H9 (cell line): ENCODE data around the gene ERC2. TPM values are rescaled to one million over a fixed set of nuclear protein-coding genes. Genes with fewer than 3 reads are reported as not detected.

Source experiments
- DNase-seq: peaks from one replicate; pipeline ENCODE4 v3.0.0-alpha.2; 2017
- H2AFZ ChIP-seq: one replicate; pipeline ENCODE4 v1.6.1; 2013; ENCODE audit warnings: mild to moderate bottlenecking, low read length, control low read depth, moderate library complexity
- H2AK5ac ChIP-seq: 2 replicates; pipeline ENCODE4 v1.6.1; 2013; ENCODE audit warnings: low read length, control low read depth, mixed read lengths; ENCODE audit not compliant: insufficient read length
- H2BK120ac ChIP-seq: one replicate; pipeline ENCODE4 v1.6.1; 2013; ENCODE audit warnings: low read depth, mild to moderate bottlenecking, low read length, control low read depth, inconsistent platforms; ENCODE audit not compliant: poor library complexity, severe bottlenecking
- H2BK12ac ChIP-seq: 2 replicates; pipeline ENCODE4 v1.6.1; 2013; ENCODE audit warnings: low read length, control low read depth, mixed read lengths, low read depth; ENCODE audit not compliant: insufficient read length
- H2BK15ac ChIP-seq: 2 replicates; pipeline ENCODE4 v1.6.1; 2013; ENCODE audit warnings: low read depth, low read length, control low read depth
- H2BK20ac ChIP-seq: one replicate; pipeline ENCODE4 v1.6.1; 2013; ENCODE audit warnings: low read depth, mild to moderate bottlenecking, low read length, control low read depth, inconsistent platforms; ENCODE audit not compliant: poor library complexity, severe bottlenecking
- H2BK5ac ChIP-seq: 2 replicates; pipeline ENCODE4 v1.6.1; 2013; ENCODE audit warnings: low read length, control low read depth, mixed read lengths; ENCODE audit not compliant: insufficient read length
- H3K14ac ChIP-seq: 2 replicates; pipeline ENCODE4 v1.6.1; 2013; ENCODE audit warnings: low read length, control low read depth; ENCODE audit not compliant: insufficient read depth
- H3K18ac ChIP-seq: 2 replicates; pipeline ENCODE4 v1.6.1; 2013; ENCODE audit warnings: low read depth, mild to moderate bottlenecking, mixed read lengths, low read length, control low read depth; ENCODE audit not compliant: insufficient read length
- H3K23ac ChIP-seq: 2 replicates; pipeline ENCODE4 v1.6.1; 2013; ENCODE audit warnings: low read length, control low read depth, mixed read lengths, low read depth; ENCODE audit not compliant: insufficient read length
- H3K23me2 ChIP-seq: 2 replicates; pipeline ENCODE4 v1.6.1; 2013; ENCODE audit warnings: low read depth, mild to moderate bottlenecking, mixed read lengths, low read length, control low read depth; ENCODE audit not compliant: insufficient read length, poor library complexity, severe bottlenecking
- H3K27ac ChIP-seq: 2 replicates; pipeline ENCODE4 v1.5.1; 2013; ENCODE audit warnings: low read length, control low read depth, mixed read lengths, low read depth; ENCODE audit not compliant: insufficient read length
- H3K27me3 ChIP-seq: 2 replicates; pipeline ENCODE4 v1.6.1; 2013; ENCODE audit warnings: low read length, control low read depth, inconsistent platforms; ENCODE audit not compliant: insufficient read depth
- H3K4ac ChIP-seq: 2 replicates; pipeline ENCODE4 v1.6.1; 2013; ENCODE audit warnings: low read depth, mild to moderate bottlenecking, control low read depth, inconsistent platforms, low read length, moderate library complexity
- H3K4me1 ChIP-seq: 2 replicates; pipeline ENCODE4 v1.6.1; 2013; ENCODE audit warnings: low read length, control low read depth, inconsistent platforms; ENCODE audit not compliant: insufficient read depth
- H3K4me2 ChIP-seq: 2 replicates; pipeline ENCODE4 v1.6.1; 2013; ENCODE audit warnings: low read length, control low read depth, mixed read lengths; ENCODE audit not compliant: insufficient read length, insufficient read depth
- H3K56ac ChIP-seq: 2 replicates; pipeline ENCODE4 v1.6.1; 2013; ENCODE audit warnings: low read depth, mild to moderate bottlenecking, mixed read lengths, low read length, control low read depth; ENCODE audit not compliant: insufficient read length
- H3K79me1 ChIP-seq: 2 replicates; pipeline ENCODE4 v1.6.1; 2013; ENCODE audit warnings: low read depth, mild to moderate bottlenecking, moderate library complexity, low read length, control low read depth, inconsistent platforms; ENCODE audit not compliant: insufficient read depth, poor library complexity, severe bottlenecking
- H3K79me2 ChIP-seq: 2 replicates; pipeline ENCODE4 v1.6.1; 2013; ENCODE audit warnings: low read length, control low read depth, inconsistent platforms; ENCODE audit not compliant: insufficient read depth
- H3K9ac ChIP-seq: 2 replicates; pipeline ENCODE4 v1.6.1; 2013; ENCODE audit warnings: low read length, control low read depth, mixed read lengths; ENCODE audit not compliant: insufficient read length; ENCODE audit errors: extremely low read depth
- H3K9me3 ChIP-seq: one replicate; pipeline ENCODE4 v1.6.1; 2013; ENCODE audit warnings: low read depth, low read length, inconsistent platforms; ENCODE audit not compliant: control insufficient read depth
- H3T11ph ChIP-seq: one replicate; pipeline ENCODE4 v1.6.1; 2013; ENCODE audit warnings: mild to moderate bottlenecking, low read length, control low read depth, inconsistent platforms
- H4K20me1 ChIP-seq: one replicate; pipeline ENCODE4 v1.6.1; 2013; ENCODE audit not compliant: control insufficient read depth, insufficient read length, insufficient read depth
- H4K5ac ChIP-seq: 2 replicates; pipeline ENCODE4 v1.6.1; 2013; ENCODE audit warnings: low read depth, mild to moderate bottlenecking, mixed read lengths, low read length, control low read depth; ENCODE audit not compliant: insufficient read length
- H4K8ac ChIP-seq: replicated peaks from 2 replicates; pipeline ENCODE4 v1.6.1; 2013; ENCODE audit warnings: low read length, control low read depth, mixed read lengths, low read depth; ENCODE audit not compliant: insufficient read length
- H4K91ac ChIP-seq: 2 replicates; pipeline ENCODE4 v1.6.1; 2013; ENCODE audit warnings: low read depth, mild to moderate bottlenecking, moderate library complexity, mixed read lengths, low read length, control low read depth; ENCODE audit not compliant: insufficient read length
- H3K27ac Mint-ChIP-seq, 3 experiments: 2 replicates in 2 of 3; 3 replicates in 1 of 3; pipeline ENCODE4 v1.8.0; 2020 to 2021; ENCODE audit warnings: mixed read lengths in 3 of 3, mild to moderate bottlenecking in 1 of 3, moderate library complexity in 1 of 3
- H3K27me3 Mint-ChIP-seq: 2 replicates; pipeline ENCODE4 v1.8.0; 2021; ENCODE audit warnings: low read depth, mild to moderate bottlenecking, moderate library complexity, mixed read lengths
- H3K36me3 Mint-ChIP-seq, 3 experiments: 2 replicates in 2 of 3; 3 replicates in 1 of 3; pipeline ENCODE4 v1.8.0; 2020 to 2021; ENCODE audit warnings: low read depth in 3 of 3, mixed read lengths in 3 of 3; ENCODE audit not compliant: insufficient read depth in 1 of 3
- H3K4me1 Mint-ChIP-seq, 2 experiments: 2 replicates each; pipeline ENCODE4 v1.8.0; 2020; ENCODE audit warnings: mixed read lengths in 2 of 2
- H3K4me3 Mint-ChIP-seq, 2 experiments: 2 replicates in 1 of 2; 3 replicates in 1 of 2; pipeline ENCODE4 v1.8.0; 2020 to 2021; ENCODE audit warnings: mild to moderate bottlenecking in 2 of 2, mixed read lengths in 2 of 2, moderate library complexity in 1 of 2
- H3K9me3 Mint-ChIP-seq, 2 experiments: 2 replicates in 1 of 2; 3 replicates in 1 of 2; pipeline ENCODE4 v1.8.0; 2020; ENCODE audit warnings: mild to moderate bottlenecking in 2 of 2, mixed read lengths in 2 of 2, moderate library complexity in 1 of 2
- CTCF ChIP-seq: fragments of 200-600 bp; sonication (generic); conservative IDR thresholded peaks from 3 replicates; pipeline ENCODE4 v1.8.0; 2021; ENCODE audit warnings: antibody characterized with exemption, mild to moderate bottlenecking
- WGBS: extraction: QIAGEN DNeasy Blood & Tissue Kit; methylation state at CpG from one replicate; pipeline ENCODE4 v1.1.7; 2013; ENCODE audit warnings: missing lambda C conversion rate, low lambda C conversion rate, mixed read lengths; ENCODE audit not compliant: insufficient read length; ENCODE audit errors: extremely low coverage; 5-methylcytosine and 5-hydroxymethylcytosine counted together
- total RNA-seq: library from RNA; stranded (reverse); gene quantifications from 2 replicates; pipeline ENCODE4 v1.2.1, GENCODE V29; 2021

The ERC2 gene
- total RNA-seq, 1 experiment from 2014 or later: 15.4 TPM

- H3K9ac ChIP-seq: no peak overlapping the region
- peaks cover 4 to 7% of the 10 kb centered on the region in 2 experiments; a peak in 2 of 4 replicates for H3K4me1 Mint-ChIP-seq
- no peak overlapping the region for H2AK5ac ChIP-seq
- H4K20me1 ChIP-seq: no peaks in the 10 kb centered on the region
- no peak overlapping the region for H3K27ac ChIP-seq
- no peak overlapping the region for H2BK12ac ChIP-seq
- DNase-seq: no peak
- H2AFZ ChIP-seq: no peak overlapping the region
- no peak for TF ChIP-seq CTCF
- no peak overlapping the region for H3T11ph ChIP-seq
- H3K18ac ChIP-seq: no peak overlapping the region
- no peaks in the 10 kb centered on the region for H3K23me2 ChIP-seq
- no peak overlapping the region for H4K91ac ChIP-seq
- no peaks in the 10 kb centered on the region for H3K79me2 ChIP-seq
- no peak overlapping the region for H3K27ac Mint-ChIP-seq
- no peaks in the 10 kb centered on the region for H3K4me1 ChIP-seq
- no CpG with 5 or more reads among the region's 2 CpGs for WGBS
- no peak overlapping the region for H3K4me2 ChIP-seq
- H3K9me3 ChIP-seq: no peaks in the 10 kb centered on the region
- H3K27me3 ChIP-seq: no peaks in the 10 kb centered on the region
- no peak overlapping the region for H4K8ac ChIP-seq
- no peak overlapping the region for H2BK120ac ChIP-seq
- no peaks in the 10 kb centered on the region for H3K36me3 Mint-ChIP-seq
- H3K79me1 ChIP-seq: no peaks in the 10 kb centered on the region
- H2BK5ac ChIP-seq: no peak overlapping the region
- H3K9me3 Mint-ChIP-seq: no peaks in the 10 kb centered on the region
- H4K5ac ChIP-seq: no peak overlapping the region
- no peak overlapping the region for H2BK15ac ChIP-seq
- no peaks in the 10 kb centered on the region for H3K27me3 Mint-ChIP-seq
- no peak overlapping the region for H3K4me3 Mint-ChIP-seq
- H3K14ac ChIP-seq: no peak overlapping the region
- no peak overlapping the region for H3K56ac ChIP-seq
- H3K23ac ChIP-seq: no peak overlapping the region
- no peak overlapping the region for H2BK20ac ChIP-seq
- H3K4ac ChIP-seq: no peak overlapping the region
These were observed 678.8 kb downstream of the ERC2 start for GRCh38 chr3:55789516-55789915.
